GM21447 (cell line): ENCODE measurements around the gene TNFRSF8.
A peak's percentile ranks its signal among the peaks of the same experiment; 100 is the strongest.

ENCODE experiments used
- ATAC-seq: cut with Tn5 transposase; IDR thresholded peaks from one replicate; pipeline ENCODE4 v1.9.1; 2021; ENCODE audit not compliant: unreplicated experiment

The TNFRSF8 gene

GRCh38 chr1:12153181-12153785, 90.2 kb downstream of the TNFRSF8 start:
- no peak for ATAC-seq

- no peak for ATAC-seq
These were observed 92.2 kb downstream of the TNFRSF8 start for GRCh38 chr1:12155328-12155727.

GRCh38 chr1:12157366-12158231, 94.5 kb downstream of the TNFRSF8 start:
- no peak for ATAC-seq

- no peak for ATAC-seq
These were observed 95.4 kb downstream of the TNFRSF8 start for GRCh38 chr1:12158357-12159092.

- ATAC-seq: no peak
These were observed 96.7 kb downstream of the TNFRSF8 start for GRCh38 chr1:12159816-12160215.

GRCh38 chr1:12161324-12161661, 98.2 kb downstream of the TNFRSF8 start:
- ATAC-seq: peak; percentile 1

GRCh38 chr1:12161662-12162458, 98.8 kb downstream of the TNFRSF8 start:
- peak; percentile 71 for ATAC-seq

GRCh38 chr1:12162459-12163137, 99.5 kb downstream of the TNFRSF8 start:
- no peak for ATAC-seq

- ATAC-seq: no peak
These were observed 100.1 kb downstream of the TNFRSF8 start for GRCh38 chr1:12163210-12163609.

- no peak for ATAC-seq
These were observed 101.1 kb downstream of the TNFRSF8 start for GRCh38 chr1:12164210-12164609.

GRCh38 chr1:12165342-12165741, 102.2 kb downstream of the TNFRSF8 start:
- no peak for ATAC-seq

- peak; percentile 42 for ATAC-seq
These were observed 103.9 kb downstream of the TNFRSF8 start, which contains the start of gene TNFRSF1B for GRCh38 chr1:12166834-12167492. Gene TNFRSF1B, plus strand, starts transcription at chr1:12166991. Its CDS starts 101 bp downstream, at chr1:12167092.

GRCh38 chr1:12167493-12168429, 104.7 kb downstream of the TNFRSF8 start:
- no peak for ATAC-seq

- ATAC-seq: no peak
These were observed 105.5 kb downstream of the TNFRSF8 start for GRCh38 chr1:12168451-12169160.

GRCh38 chr1:12169442-12170135, 106.5 kb downstream of the TNFRSF8 start:
- no peak for ATAC-seq

- no peak for ATAC-seq
These were observed 107.2 kb downstream of the TNFRSF8 start for GRCh38 chr1:12170263-12170671.

GRCh38 chr1:12171206-12172041, 108.3 kb downstream of the TNFRSF8 start:
- no peak for ATAC-seq
